Tibial nerve (tissue), 4 donors: ENCODE data around the gene TPBGL.

Experiments
- CTCF ChIP-seq, 5 experiments: fragments of 200-600 bp in 3 of 5; fragments of 450-650 bp in 2 of 5; sonication (generic) in 3 of 5; IDR thresholded peaks; one replicate each; pipeline ENCODE4 v1.5.1; 2016 to 2019; ENCODE audit warnings: antibody characterized with exemption in 5 of 5, mild to moderate bottlenecking in 3 of 5, moderate library complexity in 2 of 5
- EP300 ChIP-seq, 2 donors: sonication (generic); formaldehyde crosslinking; IDR thresholded peaks; one replicate each; pipeline ENCODE4 v1.6.1; 2017; ENCODE audit warnings: antibody characterized with exemption in 2 of 2, mild to moderate bottlenecking in 1 of 2
- POLR2A ChIP-seq, 2 donors: fragments of 450-650 bp; IDR thresholded peaks; one replicate each; pipeline ENCODE4 v1.6.1; 2017; ENCODE audit warnings: antibody characterized with exemption in 2 of 2, mild to moderate bottlenecking in 2 of 2, moderate library complexity in 2 of 2

- TF ChIP-seq CTCF (IDR thresholded peaks at IDR 0.05) (no peak), EP300 (IDR thresholded peaks at IDR 0.05) (no peak), POLR2A (IDR thresholded peaks at IDR 0.05) (no peak)
Measured at GRCh38 chr11:75273411-75274391, 33.1 kb downstream of the TPBGL start.
